ENCODE results near the gene UGT1A1. TPM values are rescaled to one million over a fixed set of nuclear protein-coding genes. Genes with fewer than 3 reads are reported as not detected.

UGT1A1 gene
- total RNA-seq, 1 experiment from 2014 or later: not detected

- H3K4me1 ChIP-seq (ENCODE audit: control insufficient read depth in 1 of 2, insufficient read depth in 2 of 2, low read length in 2 of 2): no peaks in the 10 kb centered on the region
- POLR2A ChIA-PET: no interaction called here
- no peak overlapping the region for H3K9ac ChIP-seq (ENCODE audit: low read length)
- no peak overlapping the region for H3K4me3 ChIP-seq (replicated peaks in 1 of 2; ENCODE audit: low read depth in 1 of 2, low read length in 2 of 2)
- no peak overlapping the region for H2AFZ ChIP-seq (ENCODE audit: low read depth, low read length, poor library complexity, severe bottlenecking)
- H3K9me3 ChIP-seq (ENCODE audit: control insufficient read depth in 1 of 2, insufficient read depth in 1 of 2, low read depth in 1 of 2, low read length in 2 of 2): no peaks in the 10 kb centered on the region
- H3K79me2 ChIP-seq (ENCODE audit: insufficient read depth, low read length): no peaks in the 10 kb centered on the region
- intact Hi-C loops (cut with micrococcal nuclease): no loop called here
- H3K9me2 ChIP-seq (ENCODE audit: insufficient read depth): no peaks in the 10 kb centered on the region
- no peak overlapping the region for H3K27ac ChIP-seq (ENCODE audit: low read depth, low read length)
- H3K27me3 ChIP-seq (ENCODE audit: insufficient read depth, low read length): no peaks in the 10 kb centered on the region
- BruUV-seq (replicated peaks): no TSS peak
- CTCF ChIA-PET: no interaction called here
- no peaks in the 10 kb centered on the region for H3K36me3 ChIP-seq (ENCODE audit: control insufficient read depth in 1 of 2, insufficient read depth in 2 of 2, low read length in 2 of 2)
- H4K20me1 ChIP-seq (ENCODE audit: insufficient read depth): no peaks in the 10 kb centered on the region
- ATAC-seq: no peak
- RAD21 ChIA-PET (ENCODE audit: low non-redundant PET in 1 of 2, low total read pairs in 2 of 2, uncharacterized antibody in 2 of 2, unreplicated experiment in 2 of 2): no interaction called here
- no peak overlapping the region for H3K4me2 ChIP-seq (ENCODE audit: low read length)
- no peak for DNase-seq (ENCODE audit: low read depth, low spot score)
- TF ChIP-seq CBX3 (IDR thresholded peaks at IDR 0.05; ENCODE audit: low read depth) (no peak), EZH2 (IDR thresholded peaks at IDR 0.05) (no peak), SIN3A (IDR thresholded peaks at IDR 0.05; ENCODE audit: low read depth) (no peak)
Measured at GRCh38 chr2:233816334-233816733, 56.3 kb downstream of the UGT1A1 start.

- intact Hi-C loops (cut with micrococcal nuclease): no loop called here
- H3K4me2 ChIP-seq (ENCODE audit: low read length): no peak overlapping the region
- no peaks in the 10 kb centered on the region for H3K9me2 ChIP-seq (ENCODE audit: insufficient read depth)
- H3K4me1 ChIP-seq (ENCODE audit: control insufficient read depth in 1 of 2, insufficient read depth in 2 of 2, low read length in 2 of 2): no peaks in the 10 kb centered on the region
- no peaks in the 10 kb centered on the region for H3K36me3 ChIP-seq (ENCODE audit: control insufficient read depth in 1 of 2, insufficient read depth in 2 of 2, low read length in 2 of 2)
- H3K9me3 ChIP-seq (ENCODE audit: control insufficient read depth in 1 of 2, insufficient read depth in 1 of 2, low read depth in 1 of 2, low read length in 2 of 2): no peaks in the 10 kb centered on the region
- no peak for ATAC-seq
- TF ChIP-seq, protein P1, sequence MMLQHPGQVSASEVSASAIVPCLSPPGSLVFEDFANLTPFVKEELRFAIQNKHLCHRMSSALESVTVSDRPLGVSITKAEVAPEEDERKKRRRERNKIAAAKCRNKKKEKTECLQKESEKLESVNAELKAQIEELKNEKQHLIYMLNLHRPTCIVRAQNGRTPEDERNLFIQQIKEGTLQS (IDR thresholded peaks at IDR 0.05): no peak
- no peak for TF ChIP-seq YY1 (IDR thresholded peaks at IDR 0.05; ENCODE audit: extremely low read depth, insufficient replicate concordance, low read depth, low read length)
- no peak for TF ChIP-seq EZH2phosphoT487 (IDR thresholded peaks at IDR 0.05; ENCODE audit: borderline replicate concordance)
- TF ChIP-seq, protein P2, sequence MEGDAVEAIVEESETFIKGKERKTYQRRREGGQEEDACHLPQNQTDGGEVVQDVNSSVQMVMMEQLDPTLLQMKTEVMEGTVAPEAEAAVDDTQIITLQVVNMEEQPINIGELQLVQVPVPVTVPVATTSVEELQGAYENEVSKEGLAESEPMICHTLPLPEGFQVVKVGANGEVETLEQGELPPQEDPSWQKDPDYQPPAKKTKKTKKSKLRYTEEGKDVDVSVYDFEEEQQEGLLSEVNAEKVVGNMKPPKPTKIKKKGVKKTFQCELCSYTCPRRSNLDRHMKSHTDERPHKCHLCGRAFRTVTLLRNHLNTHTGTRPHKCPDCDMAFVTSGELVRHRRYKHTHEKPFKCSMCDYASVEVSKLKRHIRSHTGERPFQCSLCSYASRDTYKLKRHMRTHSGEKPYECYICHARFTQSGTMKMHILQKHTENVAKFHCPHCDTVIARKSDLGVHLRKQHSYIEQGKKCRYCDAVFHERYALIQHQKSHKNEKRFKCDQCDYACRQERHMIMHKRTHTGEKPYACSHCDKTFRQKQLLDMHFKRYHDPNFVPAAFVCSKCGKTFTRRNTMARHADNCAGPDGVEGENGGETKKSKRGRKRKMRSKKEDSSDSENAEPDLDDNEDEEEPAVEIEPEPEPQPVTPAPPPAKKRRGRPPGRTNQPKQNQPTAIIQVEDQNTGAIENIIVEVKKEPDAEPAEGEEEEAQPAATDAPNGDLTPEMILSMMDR (IDR thresholded peaks at IDR 0.05 in 2 of 3, conservative IDR thresholded peaks at IDR 0.05 in 1 of 3; ENCODE audit: borderline replicate concordance in 1 of 3, insufficient read depth in 1 of 3, low read depth in 2 of 3, low read length in 2 of 3): no peak
- TF ChIP-seq REST (IDR thresholded peaks at IDR 0.05; ENCODE audit: low read depth): no peak
- TF ChIP-seq CBX3 (IDR thresholded peaks at IDR 0.05; ENCODE audit: low read depth): no peak
- no peak for TF ChIP-seq ZFX (IDR thresholded peaks at IDR 0.05)
- TF ChIP-seq FOSL1 (IDR thresholded peaks at IDR 0.05; ENCODE audit: low read depth): no peak
- no peak for TF ChIP-seq SRF (IDR thresholded peaks at IDR 0.05; ENCODE audit: low read depth)
- no peak for TF ChIP-seq TCF7L2 (IDR thresholded peaks at IDR 0.05; ENCODE audit: borderline replicate concordance, extremely low read depth, insufficient read depth, insufficient read length)
- no peak overlapping the region for H2AFZ ChIP-seq (ENCODE audit: low read depth, low read length, poor library complexity, severe bottlenecking)
- no peak overlapping the region for H3K4me3 ChIP-seq (replicated peaks in 1 of 2; ENCODE audit: low read depth in 1 of 2, low read length in 2 of 2)
- no TSS peak for BruUV-seq (replicated peaks)
- no peak overlapping the region for H3K9ac ChIP-seq (ENCODE audit: low read length)
- CTCF ChIA-PET: no interaction called here
- RAD21 ChIA-PET (ENCODE audit: low non-redundant PET in 1 of 2, low total read pairs in 2 of 2, uncharacterized antibody in 2 of 2, unreplicated experiment in 2 of 2): no interaction called here
- POLR2A ChIA-PET: no interaction called here
- H3K79me2 ChIP-seq (ENCODE audit: insufficient read depth, low read length): no peaks in the 10 kb centered on the region
- no peak overlapping the region for H3K27ac ChIP-seq (ENCODE audit: low read depth, low read length)
- DNase-seq (ENCODE audit: low read depth, low spot score): no peak
- no peaks in the 10 kb centered on the region for H3K27me3 ChIP-seq (ENCODE audit: insufficient read depth, low read length)
- H4K20me1 ChIP-seq (ENCODE audit: insufficient read depth): no peaks in the 10 kb centered on the region
Measured at GRCh38 chr2:233816771-233817170, 56.7 kb downstream of the UGT1A1 start.
